Thoracic aorta (tissue), 2 donors: ENCODE measurements around the gene C1QTNF6. TPM values are rescaled to one million over a fixed set of nuclear protein-coding genes. Genes with fewer than 3 reads are reported as not detected.

Experiments
- ATAC-seq: fragments of 150-250 bp; one replicate; pipeline ENCODE4 v1.8.0; 2017; ENCODE audit warnings: low read depth; ENCODE audit not compliant: insufficient number of reproducible peaks, low FRiP score
- DNase-seq: peaks from one replicate; pipeline ENCODE4 v3.0.0-alpha.2; 2020; ENCODE audit warnings: low spot score
- H3K27ac ChIP-seq, 2 donors: fragments of 200-600 bp; sonication (generic); 1 replicate in 1 of 2; 2 replicates in 1 of 2; pipeline ENCODE4 v1.5.1; 2016; ENCODE audit warnings: mild to moderate bottlenecking in 2 of 2, moderate library complexity in 2 of 2
- H3K27me3 ChIP-seq: fragments of 200-600 bp; sonication (generic); replicated peaks from 2 replicates; pipeline ENCODE4 v1.6.0; 2016; ENCODE audit warnings: mild to moderate bottlenecking; ENCODE audit not compliant: insufficient read depth
- H3K36me3 ChIP-seq: fragments of 200-600 bp; sonication (generic); one replicate; pipeline ENCODE4 v1.5.1; 2016
- H3K4me1 ChIP-seq, 2 donors: fragments of 200-600 bp; sonication (generic); 1 replicate in 1 of 2; 2 replicates in 1 of 2; pipeline versions ENCODE4 v1.5.1 to v1.6.0; 2016; ENCODE audit warnings: low read depth in 2 of 2, mild to moderate bottlenecking in 1 of 2; ENCODE audit not compliant: control insufficient read depth in 1 of 2
- H3K4me3 ChIP-seq: fragments of 200-600 bp; sonication (generic); 2 replicates; pipeline ENCODE4 v1.5.1; 2016; ENCODE audit warnings: mild to moderate bottlenecking
- H3K9me3 ChIP-seq: fragments of 200-600 bp; sonication (generic); 2 replicates; pipeline ENCODE4 v1.5.1; 2016
- total RNA-seq, 2 donors: library from RNA; depleted of rRNA; stranded (reverse); fragments of >200 nt; gene quantifications; one replicate each; pipeline versions ENCODE4 v1.1.0 to v1.2.3, GENCODE V29; 2016
- TF ChIP-seq, protein P1 (sequence below): fragments of 200-600 bp; sonication (generic); IDR thresholded peaks from one replicate; pipeline ENCODE4 v1.5.1; 2019; ENCODE audit warnings: antibody characterized with exemption

C1QTNF6 gene
- total RNA-seq, 2 donors from 2014 or later: 1.9 to 2.1 TPM

- TF ChIP-seq, protein P1, sequence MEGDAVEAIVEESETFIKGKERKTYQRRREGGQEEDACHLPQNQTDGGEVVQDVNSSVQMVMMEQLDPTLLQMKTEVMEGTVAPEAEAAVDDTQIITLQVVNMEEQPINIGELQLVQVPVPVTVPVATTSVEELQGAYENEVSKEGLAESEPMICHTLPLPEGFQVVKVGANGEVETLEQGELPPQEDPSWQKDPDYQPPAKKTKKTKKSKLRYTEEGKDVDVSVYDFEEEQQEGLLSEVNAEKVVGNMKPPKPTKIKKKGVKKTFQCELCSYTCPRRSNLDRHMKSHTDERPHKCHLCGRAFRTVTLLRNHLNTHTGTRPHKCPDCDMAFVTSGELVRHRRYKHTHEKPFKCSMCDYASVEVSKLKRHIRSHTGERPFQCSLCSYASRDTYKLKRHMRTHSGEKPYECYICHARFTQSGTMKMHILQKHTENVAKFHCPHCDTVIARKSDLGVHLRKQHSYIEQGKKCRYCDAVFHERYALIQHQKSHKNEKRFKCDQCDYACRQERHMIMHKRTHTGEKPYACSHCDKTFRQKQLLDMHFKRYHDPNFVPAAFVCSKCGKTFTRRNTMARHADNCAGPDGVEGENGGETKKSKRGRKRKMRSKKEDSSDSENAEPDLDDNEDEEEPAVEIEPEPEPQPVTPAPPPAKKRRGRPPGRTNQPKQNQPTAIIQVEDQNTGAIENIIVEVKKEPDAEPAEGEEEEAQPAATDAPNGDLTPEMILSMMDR: no peak
- Histone ChIP-seq H3K27me3 (no peaks in the 10 kb centered on the region), H3K9me3 (no peaks in the 10 kb centered on the region), H3K27ac (no peak overlapping the region), H3K4me1 (peaks cover 24 to 29% of the 10 kb centered on the region in 2 donors), H3K4me3 (no peak overlapping the region), H3K36me3 (no peaks in the 10 kb centered on the region)
- DNase-seq (no peak), ATAC-seq (no peak)
Observed at GRCh38 chr22:37185646-37186227, 2.3 kb downstream of the C1QTNF6 start.

DNA sequence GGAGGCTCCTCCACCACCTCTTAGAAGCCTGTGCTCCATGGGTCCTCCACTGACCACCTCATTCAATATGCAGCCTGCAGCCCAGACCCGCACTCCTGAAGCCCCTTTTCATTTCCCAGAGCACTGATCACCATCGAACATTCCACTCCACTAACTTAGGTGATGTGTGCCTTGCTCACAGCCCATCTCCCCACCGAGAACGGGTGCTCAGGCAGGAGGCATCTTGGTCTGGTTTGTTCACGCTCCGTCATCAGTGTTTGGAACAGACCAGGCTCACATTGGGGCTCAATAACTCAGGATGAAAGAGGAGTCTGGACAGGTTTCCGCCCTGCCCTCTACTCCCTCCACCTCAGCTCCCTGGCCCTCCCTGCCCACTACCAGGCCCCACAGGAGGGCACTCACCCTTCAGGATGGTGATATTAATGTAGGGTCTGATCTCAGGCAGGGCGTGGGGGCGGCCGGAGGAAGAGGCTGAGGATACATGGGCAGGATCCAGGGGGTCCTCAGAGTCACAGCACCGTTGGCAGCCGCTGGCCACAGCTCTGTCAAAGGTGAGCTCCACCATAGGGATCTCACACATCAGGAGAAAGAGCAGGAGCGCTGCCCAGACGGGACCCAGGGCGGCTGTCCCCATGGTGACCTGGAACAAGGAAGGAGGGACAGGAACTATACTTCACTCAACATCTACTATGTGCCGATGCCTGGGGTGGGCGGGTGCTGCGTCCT, 3.1 kb downstream of the C1QTNF6 start:
- Histone ChIP-seq H3K4me3 (no peak overlapping the region), H3K9me3 (no peaks in the 10 kb centered on the region), H3K27me3 (no peaks in the 10 kb centered on the region), H3K36me3 (no peaks in the 10 kb centered on the region), H3K4me1 (peaks cover 24 to 29% of the 10 kb centered on the region in 2 donors), H3K27ac (no peak overlapping the region)
- no peak for DNase-seq
- no peak for ATAC-seq
- TF ChIP-seq, protein P1: no peak

- DNase-seq: no peak
- no peaks in the 10 kb centered on the region for H3K9me3 ChIP-seq
- H3K4me1 ChIP-seq: peaks cover 24 to 28% of the 10 kb centered on the region in 2 donors
Observed at GRCh38 chr22:37184380-37184755, 3.7 kb downstream of the C1QTNF6 start.

GRCh38 chr22:37183432-37184379, 4.3 kb downstream of the C1QTNF6 start:
- Histone ChIP-seq H3K4me3 (no peak overlapping the region), H3K27me3 (no peaks in the 10 kb centered on the region), H3K36me3 (no peaks in the 10 kb centered on the region), H3K4me1 (peaks cover 21 to 22% of the 10 kb centered on the region in 2 donors), H3K27ac (no peak overlapping the region), H3K9me3 (no peaks in the 10 kb centered on the region)
- TF ChIP-seq, protein P1: no peak
- DNase-seq (no peak), ATAC-seq (no peak)

More at GRCh38 chr22:37184380-37184755, 3.7 kb downstream of the C1QTNF6 start:
- Histone ChIP-seq H3K36me3 (no peaks in the 10 kb centered on the region), H3K27me3 (no peaks in the 10 kb centered on the region), H3K27ac (no peak overlapping the region), H3K4me3 (no peak overlapping the region)
- TF ChIP-seq, protein P1: no peak
- ATAC-seq: no peak

GRCh38 chr22:37182949-37183245, 5.2 kb downstream of the C1QTNF6 start:
- DNase-seq: no peak
- Histone ChIP-seq H3K9me3 (no peaks in the 10 kb centered on the region), H3K4me1 (peaks cover 13 to 14% of the 10 kb centered on the region in 2 donors), H3K27me3 (no peaks in the 10 kb centered on the region), H3K36me3 (no peaks in the 10 kb centered on the region), H3K4me3 (no peak overlapping the region), H3K27ac (no peak overlapping the region)
- no peak for ATAC-seq
- TF ChIP-seq, protein P1: no peak
